Coronary artery (tissue), 2 donors: ENCODE measurements around the gene MME.
"Not testable (repeated sequence)": the region's sequence is repeated elsewhere in the genome, so short reads cannot be mapped to it uniquely, and the experiment has no call there.

ENCODE experiments used
- DNase-seq: peaks from one replicate; pipeline ENCODE4 v3.0.0-alpha.2; 2017; ENCODE audit warnings: low spot score
- H3K27ac ChIP-seq, 2 donors: fragments of 200-600 bp; sonication (generic); one replicate each; pipeline ENCODE4 v1.5.1; 2016 to 2019
- H3K4me3 ChIP-seq: fragments of 200-600 bp; sonication (generic); 2 replicates; pipeline ENCODE4 v1.5.1; 2016; ENCODE audit warnings: mild to moderate bottlenecking, moderate library complexity
- CTCF ChIP-seq: fragments of 200-600 bp; sonication (generic); IDR thresholded peaks from one replicate; pipeline ENCODE4 v1.5.1; 2019; ENCODE audit warnings: antibody characterized with exemption

The MME gene

GRCh38 chr3:155110996-155111901, 31.1 kb downstream of the MME start:
- DNase-seq = no peak
- Histone ChIP-seq H3K27ac (no peak overlapping the region), H3K4me3 (no peak overlapping the region)
- TF ChIP-seq CTCF = no peak

- Histone ChIP-seq H3K27ac (no peak overlapping the region), H3K4me3 (no peak overlapping the region)
- DNase-seq = no peak
- no peak for TF ChIP-seq CTCF
Measured at GRCh38 chr3:155111971-155112370, 31.9 kb downstream of the MME start.

- no peak for TF ChIP-seq CTCF
- no peak for DNase-seq
- Histone ChIP-seq H3K4me3 (no peak overlapping the region), H3K27ac (no peak overlapping the region)
Measured at GRCh38 chr3:155112661-155113389, 32.7 kb downstream of the MME start.

GRCh38 chr3:155124745-155125144, 44.6 kb downstream of the MME start:
- H3K27ac ChIP-seq, H3K4me3 ChIP-seq, DNase-seq: not testable (repeated sequence)

GRCh38 chr3:155129396-155129795, 49.3 kb downstream of the MME start:
- DNase-seq = no peak
- TF ChIP-seq CTCF = no peak
- Histone ChIP-seq H3K27ac (no peak overlapping the region), H3K4me3 (no peak overlapping the region)

- TF ChIP-seq CTCF = no peak
- no peak overlapping the region for H3K27ac ChIP-seq
- no peak overlapping the region for H3K4me3 ChIP-seq
- DNase-seq = no peak
Measured at GRCh38 chr3:155130001-155130400, 49.9 kb downstream of the MME start.

GRCh38 chr3:155131104-155131503, 51.0 kb downstream of the MME start:
- Histone ChIP-seq H3K4me3 (no peak overlapping the region), H3K27ac (no peak overlapping the region)
- no peak for TF ChIP-seq CTCF
- DNase-seq = no peak

- not testable (repeated sequence) for H3K27ac ChIP-seq, DNase-seq, H3K4me3 ChIP-seq
Measured at GRCh38 chr3:155134311-155134710, 54.2 kb downstream of the MME start.
